Gastroesophageal sphincter (tissue), 3 donors: ENCODE data around the gene TM9SF3.

Experiments
- POLR2A ChIP-seq, 2 donors: fragments of 450-650 bp; IDR thresholded peaks; one replicate each; pipeline ENCODE4 v1.6.1; 2017; ENCODE audit warnings: antibody characterized with exemption in 2 of 2, mild to moderate bottlenecking in 2 of 2, moderate library complexity in 1 of 2
- TF ChIP-seq, protein P1 (sequence below), 4 experiments: fragments of 200-600 bp in 2 of 4; fragments of 450-650 bp in 2 of 4; sonication (generic) in 1 of 4; IDR thresholded peaks; one replicate each; pipeline ENCODE4 v1.5.1; 2017 to 2019; ENCODE audit warnings: antibody characterized with exemption in 4 of 4, mild to moderate bottlenecking in 2 of 4, moderate library complexity in 2 of 4

DNA sequence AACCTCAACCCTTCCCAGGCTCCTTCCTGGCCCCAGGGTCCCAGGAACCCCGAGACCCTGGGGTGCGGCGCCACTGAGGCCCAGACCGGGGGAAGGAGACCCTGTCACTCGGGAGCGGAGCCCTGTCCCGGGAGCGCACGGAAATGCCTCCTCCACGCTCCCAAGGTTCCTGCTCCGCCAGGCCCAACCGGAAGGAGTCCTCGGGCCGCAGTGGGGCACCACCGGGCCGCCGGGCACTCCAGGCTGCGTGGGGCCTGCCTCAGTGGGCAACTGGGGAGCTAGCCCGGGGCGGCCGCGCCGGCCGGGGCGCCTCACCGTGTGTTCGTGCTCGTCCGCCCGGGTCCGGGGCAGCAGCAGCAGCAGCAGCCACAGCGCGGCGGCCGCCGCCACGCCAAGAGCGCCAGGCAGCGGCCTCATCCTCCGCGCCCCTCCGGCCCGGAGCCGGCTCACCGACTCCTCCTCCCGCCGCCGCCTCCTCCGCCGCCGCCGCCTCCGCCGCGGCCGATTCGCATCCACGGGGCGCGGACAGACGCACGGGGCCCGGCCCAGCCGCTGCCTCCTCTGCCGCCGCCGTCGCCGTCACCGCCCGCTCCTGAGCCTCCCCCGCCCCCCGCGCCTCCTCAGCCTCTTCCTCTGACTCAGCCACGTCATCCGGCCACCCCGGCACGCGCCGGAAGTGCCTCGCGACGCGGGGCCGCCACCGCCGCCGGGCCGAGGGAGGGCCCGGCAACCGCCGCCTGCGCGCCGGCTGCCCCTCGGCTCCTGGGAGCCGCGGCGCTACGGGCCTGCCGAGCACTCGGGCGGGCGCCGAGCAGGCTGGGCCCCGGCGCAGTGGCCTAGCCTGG, at the start of gene TM9SF3:
- TF ChIP-seq POLR2A (IDR thresholded peaks at IDR 0.05) = peak; percentile 88 to 90
- TF ChIP-seq, protein P1, sequence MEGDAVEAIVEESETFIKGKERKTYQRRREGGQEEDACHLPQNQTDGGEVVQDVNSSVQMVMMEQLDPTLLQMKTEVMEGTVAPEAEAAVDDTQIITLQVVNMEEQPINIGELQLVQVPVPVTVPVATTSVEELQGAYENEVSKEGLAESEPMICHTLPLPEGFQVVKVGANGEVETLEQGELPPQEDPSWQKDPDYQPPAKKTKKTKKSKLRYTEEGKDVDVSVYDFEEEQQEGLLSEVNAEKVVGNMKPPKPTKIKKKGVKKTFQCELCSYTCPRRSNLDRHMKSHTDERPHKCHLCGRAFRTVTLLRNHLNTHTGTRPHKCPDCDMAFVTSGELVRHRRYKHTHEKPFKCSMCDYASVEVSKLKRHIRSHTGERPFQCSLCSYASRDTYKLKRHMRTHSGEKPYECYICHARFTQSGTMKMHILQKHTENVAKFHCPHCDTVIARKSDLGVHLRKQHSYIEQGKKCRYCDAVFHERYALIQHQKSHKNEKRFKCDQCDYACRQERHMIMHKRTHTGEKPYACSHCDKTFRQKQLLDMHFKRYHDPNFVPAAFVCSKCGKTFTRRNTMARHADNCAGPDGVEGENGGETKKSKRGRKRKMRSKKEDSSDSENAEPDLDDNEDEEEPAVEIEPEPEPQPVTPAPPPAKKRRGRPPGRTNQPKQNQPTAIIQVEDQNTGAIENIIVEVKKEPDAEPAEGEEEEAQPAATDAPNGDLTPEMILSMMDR (IDR thresholded peaks at IDR 0.05) = peak in 3 of 4 experiments; percentile 30 to 36 (median 36)
